ENCODE data around the gene STAT1.

Gene STAT1

DNA sequence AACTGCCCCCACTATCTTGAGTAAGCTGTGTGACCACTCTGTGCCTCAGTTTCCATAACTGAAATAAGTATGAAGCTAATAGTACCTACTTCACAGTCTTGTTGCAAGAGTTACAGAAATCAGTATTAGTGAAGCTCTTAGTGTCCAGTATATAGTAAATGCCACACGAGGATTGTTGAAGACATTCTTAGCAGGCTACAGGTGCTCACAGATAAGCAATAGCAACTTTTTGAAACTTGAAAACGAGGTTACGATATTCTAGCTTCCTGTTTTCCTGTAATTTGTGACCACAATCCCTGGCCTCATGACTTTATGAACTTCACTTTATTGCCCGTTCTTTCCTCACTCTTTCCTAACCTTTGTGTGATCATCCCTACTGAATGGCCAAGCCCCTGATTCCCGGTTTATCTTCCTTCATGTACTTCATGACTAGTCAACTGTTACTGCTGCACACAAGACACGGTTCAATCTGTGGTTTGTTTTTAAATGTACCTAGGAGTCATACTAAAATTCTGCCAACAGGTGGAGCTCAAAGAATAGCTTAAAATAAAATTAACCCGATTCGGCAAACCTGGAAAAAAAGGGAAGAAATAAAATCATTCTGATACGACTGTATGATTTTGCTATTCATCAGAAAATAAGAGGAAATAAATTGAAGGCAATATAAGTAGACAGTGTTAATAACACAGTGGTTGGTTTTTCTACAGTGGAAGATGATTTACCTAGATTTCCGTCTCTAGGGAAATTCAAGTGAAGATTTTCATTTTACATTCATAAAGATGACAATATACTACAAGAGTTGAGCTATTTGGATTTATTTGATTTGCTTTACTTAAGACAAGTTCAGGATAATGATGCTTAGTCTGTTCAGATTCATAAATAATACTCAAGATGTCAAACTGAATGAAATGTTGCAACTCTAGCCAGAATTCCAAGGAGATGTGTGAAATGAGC is 38.1 kb upstream of the STAT1 start:
- no peak for DNase-seq (ENCODE audit: low read depth)
- no peak overlapping the region for H3K4me3 ChIP-seq (ENCODE audit: low read length)
- TF ChIP-seq, protein P1, sequence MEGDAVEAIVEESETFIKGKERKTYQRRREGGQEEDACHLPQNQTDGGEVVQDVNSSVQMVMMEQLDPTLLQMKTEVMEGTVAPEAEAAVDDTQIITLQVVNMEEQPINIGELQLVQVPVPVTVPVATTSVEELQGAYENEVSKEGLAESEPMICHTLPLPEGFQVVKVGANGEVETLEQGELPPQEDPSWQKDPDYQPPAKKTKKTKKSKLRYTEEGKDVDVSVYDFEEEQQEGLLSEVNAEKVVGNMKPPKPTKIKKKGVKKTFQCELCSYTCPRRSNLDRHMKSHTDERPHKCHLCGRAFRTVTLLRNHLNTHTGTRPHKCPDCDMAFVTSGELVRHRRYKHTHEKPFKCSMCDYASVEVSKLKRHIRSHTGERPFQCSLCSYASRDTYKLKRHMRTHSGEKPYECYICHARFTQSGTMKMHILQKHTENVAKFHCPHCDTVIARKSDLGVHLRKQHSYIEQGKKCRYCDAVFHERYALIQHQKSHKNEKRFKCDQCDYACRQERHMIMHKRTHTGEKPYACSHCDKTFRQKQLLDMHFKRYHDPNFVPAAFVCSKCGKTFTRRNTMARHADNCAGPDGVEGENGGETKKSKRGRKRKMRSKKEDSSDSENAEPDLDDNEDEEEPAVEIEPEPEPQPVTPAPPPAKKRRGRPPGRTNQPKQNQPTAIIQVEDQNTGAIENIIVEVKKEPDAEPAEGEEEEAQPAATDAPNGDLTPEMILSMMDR (conservative IDR thresholded peaks at IDR 0.05; ENCODE audit: low read depth, low read length): peak; percentile 56

DNA sequence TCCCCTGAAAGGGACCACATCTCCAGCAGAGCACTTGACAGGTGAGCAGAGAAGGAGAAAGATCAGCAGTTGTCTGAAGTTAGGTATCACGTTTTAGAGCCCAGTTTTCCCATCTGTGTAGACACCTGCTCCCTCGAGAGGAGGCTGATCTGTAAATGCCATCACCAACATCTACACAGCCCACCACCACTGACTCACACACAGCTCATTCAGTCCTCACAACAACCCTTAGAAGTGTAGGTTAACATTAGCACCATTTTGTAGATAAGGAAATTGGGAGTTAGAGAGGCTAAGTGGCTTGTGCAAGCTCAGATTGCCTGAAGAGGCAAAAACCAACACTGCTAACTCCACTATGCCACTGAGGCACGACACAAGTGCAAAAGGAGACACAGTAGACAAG is 37.2 kb upstream of the STAT1 start:
- H3K4me3 ChIP-seq (ENCODE audit: low read length): no peak overlapping the region
- DNase-seq (ENCODE audit: low read depth): no peak
- TF ChIP-seq, protein P1 (conservative IDR thresholded peaks at IDR 0.05; ENCODE audit: low read depth, low read length): no peak

DNA sequence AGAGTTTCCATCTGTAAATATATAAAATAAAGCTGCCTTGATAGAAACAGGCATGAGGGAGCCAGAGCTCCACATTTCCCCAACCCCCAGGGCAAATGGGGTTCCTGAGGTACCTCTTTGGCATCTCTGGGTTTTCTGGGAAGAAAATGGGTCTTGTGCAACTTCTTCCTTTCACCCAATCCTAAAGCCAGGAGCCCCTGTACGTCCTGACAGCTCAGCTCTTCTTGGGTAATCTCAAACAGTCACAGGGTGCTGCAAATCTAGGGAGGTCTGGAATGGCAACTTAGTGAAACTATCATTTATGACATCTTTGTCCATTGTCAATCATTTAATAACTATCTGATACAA is 36.6 kb upstream of the STAT1 start:
- DNase-seq (ENCODE audit: low read depth): no peak
- H3K4me3 ChIP-seq (ENCODE audit: low read length): no peak overlapping the region
- TF ChIP-seq, protein P1 (conservative IDR thresholded peaks at IDR 0.05; ENCODE audit: low read depth, low read length): no peak

DNA sequence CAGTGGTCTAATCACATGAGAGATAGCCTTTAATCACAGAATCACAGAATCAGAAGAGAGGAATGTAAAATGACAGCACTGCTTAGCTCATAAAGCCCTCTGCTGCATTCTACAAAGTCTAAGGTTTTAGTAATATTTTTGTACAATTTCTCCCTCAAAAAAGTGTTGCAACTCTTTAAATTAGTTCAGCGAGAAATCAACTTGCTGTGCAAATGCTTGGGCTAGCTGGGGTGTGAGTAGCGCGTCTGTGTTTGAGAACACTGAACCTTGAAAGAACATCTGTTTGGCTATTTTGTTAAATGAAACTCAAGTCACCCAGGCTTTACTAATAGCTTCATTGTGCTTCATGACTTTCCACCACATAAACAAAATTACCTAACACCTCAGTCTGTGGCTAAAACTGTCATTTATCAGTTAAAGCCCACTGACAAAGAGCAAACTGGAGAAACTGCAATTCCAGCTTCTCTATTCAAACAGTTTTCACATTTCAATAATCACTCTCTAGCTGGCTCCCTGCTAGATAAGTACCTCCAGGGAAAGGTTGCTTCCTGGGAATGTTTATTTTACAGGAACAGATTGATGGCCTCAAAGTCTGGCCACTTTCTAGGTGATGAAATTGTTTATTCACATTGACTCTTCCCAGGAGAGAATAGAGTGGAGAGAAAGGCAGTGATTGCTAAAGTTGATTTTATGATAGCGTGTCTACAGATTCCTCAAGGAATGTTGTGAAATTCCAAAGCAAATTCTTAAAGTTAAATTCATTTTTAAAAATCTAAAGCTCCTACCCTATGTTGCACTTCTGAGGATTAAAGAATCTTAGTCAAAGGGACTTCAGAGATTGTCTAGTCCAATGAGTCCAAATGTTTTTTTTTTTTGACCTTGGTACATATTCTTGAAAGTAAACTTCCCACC is 36.0 kb upstream of the STAT1 start:
- TF ChIP-seq, protein P1 (conservative IDR thresholded peaks at IDR 0.05; ENCODE audit: low read depth, low read length): no peak
- no peak overlapping the region for H3K4me3 ChIP-seq (ENCODE audit: low read length)
- no peak for DNase-seq (ENCODE audit: low read depth)

DNA sequence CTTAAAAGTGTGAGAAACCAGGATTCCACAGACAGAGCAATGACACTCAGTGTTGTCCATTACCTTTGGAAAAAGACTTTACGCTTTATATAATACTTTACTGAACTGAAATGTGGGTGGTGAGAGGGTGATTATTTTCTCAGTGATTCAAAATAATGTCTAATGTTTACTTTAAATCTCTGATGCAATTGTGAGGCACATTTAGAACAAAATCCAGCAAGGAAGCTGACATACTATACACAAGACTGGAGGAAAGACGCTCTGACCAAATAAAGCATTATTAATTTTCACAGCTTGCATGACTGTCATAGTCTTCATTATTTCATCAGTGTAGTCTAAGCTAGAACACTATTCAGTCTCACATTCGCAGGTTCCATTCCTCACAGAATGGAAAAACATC is 34.1 kb upstream of the STAT1 start:
- no peak overlapping the region for H3K4me3 ChIP-seq (ENCODE audit: low read length)
- no peak for DNase-seq (ENCODE audit: low read depth)
- TF ChIP-seq, protein P1 (conservative IDR thresholded peaks at IDR 0.05; ENCODE audit: low read depth, low read length): no peak

DNA sequence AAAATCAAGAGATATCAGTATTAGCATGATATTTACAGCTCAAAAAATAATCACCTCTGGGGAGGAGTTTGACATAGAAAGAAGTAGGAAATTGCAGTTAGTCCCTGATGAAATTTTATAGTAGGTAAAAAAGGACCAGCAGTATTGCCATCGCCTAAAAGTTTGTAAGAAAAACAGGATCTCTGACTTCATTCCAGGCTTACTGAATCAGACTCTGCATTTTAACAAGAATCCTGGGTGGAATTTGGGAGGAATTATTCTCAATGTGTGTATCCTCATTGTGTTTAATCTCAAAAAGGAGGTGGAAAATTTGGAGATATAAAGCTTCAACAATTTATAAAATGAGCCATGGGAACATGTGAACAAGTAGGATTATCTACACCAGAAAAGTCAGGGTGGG is 31.2 kb upstream of the STAT1 start:
- DNase-seq (ENCODE audit: low read depth): no peak
- H3K4me3 ChIP-seq (ENCODE audit: low read length): no peak overlapping the region
- TF ChIP-seq, protein P1 (conservative IDR thresholded peaks at IDR 0.05; ENCODE audit: low read depth, low read length): no peak
